Activated B cell treated with CpG ODN at 0.5 μM for 24 hours (primary cell): ENCODE data around the gene AGAP6. TPM values are rescaled to one million over a fixed set of nuclear protein-coding genes. Genes with fewer than 3 reads are reported as not detected.
"Not testable (repeated sequence)": the region's sequence is repeated elsewhere in the genome, so short reads cannot be mapped to it uniquely, and the experiment has no call there.

Source experiments
- ATAC-seq: fragments of 200-7000 bp; cut with Tn5 transposase; one replicate; pipeline ENCODE4 v1.10.0; 2021; ENCODE audit warnings: low read depth, mild to moderate bottlenecking, moderate library complexity
- CTCF ChIA-PET: fragments of 350-600 bp; sonication (Branson Sonifier 250); formaldehyde crosslinking; loops from one replicate; lab custom pipeline; 2021; ENCODE audit warnings: antibody characterized with exemption; lab: Charles Lee
- POLR2A ChIA-PET: fragments of 350-600 bp; sonication (Branson Sonifier 250); formaldehyde crosslinking; loops from one replicate; lab custom pipeline; 2021; ENCODE audit warnings: antibody characterized with exemption; lab: Charles Lee
- DNase-seq: peaks from one replicate; pipeline ENCODE4 v3.0.0; 2022
- H3K27ac Mint-ChIP-seq: one replicate; pipeline ENCODE4 v1.8.0; 2020; ENCODE audit warnings: mixed read lengths
- H3K27me3 Mint-ChIP-seq: one replicate; pipeline ENCODE4 v1.8.0; 2021; ENCODE audit warnings: mixed read lengths
- H3K36me3 Mint-ChIP-seq: one replicate; pipeline ENCODE4 v1.8.0; 2021; ENCODE audit warnings: low read depth, mixed read lengths
- H3K4me1 Mint-ChIP-seq: one replicate; pipeline ENCODE4 v1.8.0; 2021; ENCODE audit warnings: mixed read lengths
- H3K4me3 Mint-ChIP-seq: one replicate; pipeline ENCODE4 v1.8.0; 2020; ENCODE audit warnings: mild to moderate bottlenecking, mixed read lengths
- H3K9me3 Mint-ChIP-seq: one replicate; pipeline ENCODE4 v1.8.0; 2020; ENCODE audit warnings: mixed read lengths
- CTCF ChIP-seq: fragments of 200-600 bp; IDR thresholded peaks from one replicate; pipeline ENCODE4 v1.8.0; 2022; ENCODE audit warnings: antibody characterized with exemption, mild to moderate bottlenecking
- intact Hi-C: fragments of 100-400 bp; cut with micrococcal nuclease; formaldehyde crosslinking; loops from one replicate; pipeline ENCODE4 v1.15.1; 2024
- total RNA-seq: library from RNA; stranded (reverse); gene quantifications from 2 replicates; pipeline ENCODE4 v1.2.3, GENCODE V29; 2022

AGAP6 gene
- total RNA-seq, 1 donor from 2014 or later = 23.3 TPM

GRCh38 chr10:50021646-50022045 lies 33.4 kb downstream of the AGAP6 start:
- no peak overlapping the region for H3K27ac Mint-ChIP-seq
- ChIA-PET CTCF (no interaction called here), POLR2A (no interaction called here)
- peaks cover 15% of the 10 kb centered on the region for H3K27me3 Mint-ChIP-seq
- H3K36me3 Mint-ChIP-seq = no peaks in the 10 kb centered on the region
- no peak for TF ChIP-seq CTCF
- no peaks in the 10 kb centered on the region for H3K4me1 Mint-ChIP-seq
- intact Hi-C loops = no loop called here
- DNase-seq (no peak), ATAC-seq (no peak)
- no peaks in the 10 kb centered on the region for H3K9me3 Mint-ChIP-seq
- no peak overlapping the region for H3K4me3 Mint-ChIP-seq

GRCh38 chr10:50024716-50025383 lies 36.6 kb downstream of the AGAP6 start:
- POLR2A ChIA-PET, H3K4me1 Mint-ChIP-seq, H3K4me3 Mint-ChIP-seq, ATAC-seq, H3K9me3 Mint-ChIP-seq, DNase-seq, H3K27ac Mint-ChIP-seq, intact Hi-C loops, CTCF ChIA-PET, H3K36me3 Mint-ChIP-seq: not testable (repeated sequence)
- H3K27me3 Mint-ChIP-seq = peaks cover 20% of the 10 kb centered on the region

GRCh38 chr10:50025627-50026026 lies 37.4 kb downstream of the AGAP6 start:
- ChIA-PET POLR2A (no interaction called here), CTCF (no interaction called here)
- no peaks in the 10 kb centered on the region for H3K4me1 Mint-ChIP-seq
- H3K4me3 Mint-ChIP-seq = no peak overlapping the region
- peaks cover 2% of the 10 kb centered on the region for H3K9me3 Mint-ChIP-seq
- TF ChIP-seq CTCF = no peak
- no peaks in the 10 kb centered on the region for H3K36me3 Mint-ChIP-seq
- ATAC-seq (no peak), DNase-seq (no peak)
- peaks cover 23% of the 10 kb centered on the region for H3K27me3 Mint-ChIP-seq
- intact Hi-C loops = no loop called here
- H3K27ac Mint-ChIP-seq = no peak overlapping the region

DNA sequence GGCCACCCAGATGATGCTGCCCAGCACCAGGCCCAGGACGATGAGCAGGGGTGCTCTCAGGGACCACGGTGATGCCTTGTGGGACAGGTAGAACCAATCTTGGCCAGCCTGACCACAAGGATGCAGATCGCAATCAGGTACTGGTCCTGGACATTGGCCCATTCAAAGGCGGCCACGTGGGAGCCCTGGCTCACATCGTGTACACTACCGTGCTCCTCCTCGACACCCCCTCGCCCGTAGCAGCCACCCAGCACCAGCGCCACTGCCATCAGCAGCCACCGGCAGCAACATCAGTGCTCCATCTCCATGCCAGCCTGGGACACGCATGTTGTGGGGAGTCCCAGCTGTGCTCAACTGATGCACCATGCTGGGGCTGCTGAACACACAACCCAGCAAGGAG lies 39.0 kb downstream of the AGAP6 start:
- DNase-seq (no peak), ATAC-seq (no peak)
- Mint-ChIP-seq H3K27ac (no peak overlapping the region), H3K27me3 (peaks cover 23% of the 10 kb centered on the region), H3K4me3 (no peak overlapping the region), H3K36me3 (no peaks in the 10 kb centered on the region), H3K4me1 (no peaks in the 10 kb centered on the region), H3K9me3 (peaks cover 2% of the 10 kb centered on the region)
- intact Hi-C loops = no loop called here
- TF ChIP-seq CTCF = no peak
- CTCF ChIA-PET = no interaction called here
- POLR2A ChIA-PET = no interaction called here

DNA sequence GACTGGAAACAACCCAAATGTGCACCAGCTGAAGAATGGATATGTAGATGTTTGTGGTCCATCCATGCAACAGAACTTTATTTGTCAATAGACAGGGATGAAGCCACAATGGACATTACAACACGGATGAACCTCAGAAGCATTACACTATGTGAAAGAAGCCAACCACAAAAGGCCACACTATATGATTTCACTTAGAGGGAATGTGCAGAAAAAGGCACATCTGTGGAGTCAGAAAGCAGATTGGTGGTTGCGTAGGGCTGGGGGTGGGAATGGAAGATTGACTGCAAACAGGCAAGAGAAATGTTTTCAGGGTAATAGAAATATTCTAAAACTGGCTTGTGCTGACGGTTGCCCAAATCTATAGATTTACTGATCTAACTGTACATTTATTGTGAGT lies 45.3 kb downstream of the AGAP6 start:
- Mint-ChIP-seq H3K27ac (no peak overlapping the region), H3K27me3 (peaks cover 3% of the 10 kb centered on the region), H3K36me3 (no peaks in the 10 kb centered on the region), H3K4me3 (no peak overlapping the region), H3K9me3 (no peaks in the 10 kb centered on the region), H3K4me1 (no peaks in the 10 kb centered on the region)
- no peak for DNase-seq
- POLR2A ChIA-PET = no interaction called here
- no peak for TF ChIP-seq CTCF
- ATAC-seq = no peak
- intact Hi-C loops = no loop called here
- CTCF ChIA-PET = no interaction called here

DNA sequence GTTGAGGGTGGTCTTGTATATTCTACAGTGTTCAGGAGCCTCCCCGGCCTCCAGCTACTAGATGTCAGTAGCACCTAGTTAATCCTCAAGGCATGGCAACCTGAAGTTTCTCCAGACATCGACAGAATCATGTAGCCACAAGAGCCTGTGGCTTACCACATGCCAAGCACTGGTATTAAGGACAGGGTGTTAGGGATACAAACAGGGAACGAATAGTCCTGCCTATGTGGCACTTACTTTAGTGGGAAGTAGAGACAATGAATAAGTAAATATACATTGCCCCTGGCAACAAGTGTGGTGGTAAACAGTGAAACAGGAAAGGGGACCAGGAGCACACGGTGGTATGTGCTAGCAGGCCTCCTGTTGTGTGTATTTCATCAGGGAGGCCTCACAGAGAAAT lies 47.1 kb downstream of the AGAP6 start:
- H3K9me3 Mint-ChIP-seq, H3K4me1 Mint-ChIP-seq, H3K27ac Mint-ChIP-seq, H3K36me3 Mint-ChIP-seq, H3K4me3 Mint-ChIP-seq, H3K27me3 Mint-ChIP-seq, intact Hi-C loops, DNase-seq, POLR2A ChIA-PET, CTCF ChIA-PET, ATAC-seq: not testable (repeated sequence)
